Measurements from ENCODE around the gene GUCY2C.

The GUCY2C gene

DNA sequence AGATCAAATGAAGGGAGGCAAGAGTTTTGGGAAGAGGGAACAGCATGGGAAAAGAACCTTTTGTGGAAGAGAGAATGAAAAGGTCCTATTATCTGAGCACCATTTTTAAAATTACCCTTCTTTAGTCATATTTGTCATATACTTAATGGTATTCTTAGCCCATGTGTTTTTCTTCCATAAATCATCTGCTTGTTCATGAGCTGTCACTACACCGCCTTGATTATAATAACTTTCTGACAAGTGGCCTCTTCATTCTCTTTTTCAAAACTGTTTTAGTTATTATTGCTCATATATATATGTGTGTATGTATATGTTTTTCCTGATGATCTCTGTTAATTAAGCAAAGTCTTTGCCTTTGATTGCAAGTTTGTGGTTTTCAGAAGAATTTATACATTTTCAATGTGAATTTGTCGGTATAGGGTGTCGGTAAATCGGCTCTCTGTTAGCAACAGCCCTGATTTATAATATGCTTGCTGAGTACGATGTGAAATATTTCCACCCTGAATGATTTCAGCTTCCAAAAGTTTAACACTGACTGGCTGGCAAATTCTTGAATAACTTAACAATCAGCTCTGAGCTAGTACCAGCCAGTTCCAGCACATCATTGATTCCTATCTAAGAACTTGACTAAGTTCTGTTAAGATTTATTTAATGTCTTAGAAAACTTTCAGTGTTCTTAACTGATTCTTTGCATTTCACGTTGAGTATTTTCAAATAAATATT is 49.2 kb downstream of the GUCY2C start:
- Histone ChIP-seq H3K4me3 (ENCODE audit: low read depth in 1 of 2, low read length in 2 of 2) (no peak overlapping the region), H3K27me3 (ENCODE audit: insufficient read depth, low read length, poor library complexity) (peaks cover 26% of the 10 kb centered on the region), H2AFZ (ENCODE audit: low read depth, low read length) (no peak overlapping the region), H4K20me1 (ENCODE audit: insufficient read depth, low read length) (no peaks in the 10 kb centered on the region), H3K36me3 (ENCODE audit: insufficient read depth, low read length) (no peaks in the 10 kb centered on the region), H3K4me1 (ENCODE audit: insufficient read depth, low read length) (peaks cover 28% of the 10 kb centered on the region), H3K9me3 (ENCODE audit: insufficient read depth, low read length, severe bottlenecking) (no peaks in the 10 kb centered on the region), H3K9ac (ENCODE audit: low read depth, low read length) (no peak overlapping the region), H3K27ac (ENCODE audit: low read length) (no peak overlapping the region), H3K4me2 (ENCODE audit: insufficient read depth, low read length) (no peak overlapping the region), H3K79me2 (ENCODE audit: insufficient read depth, low read length) (no peaks in the 10 kb centered on the region)
- no peak for ATAC-seq (ENCODE audit: insufficient read depth, low read depth)
- DNase-seq: no peak
- no peak for TF ChIP-seq CTCF (IDR thresholded peaks at IDR 0.05; ENCODE audit: borderline replicate concordance, extremely low read depth, low read length, poor library complexity, severe bottlenecking)
- no peak for TF ChIP-seq EZH2 (IDR thresholded peaks at IDR 0.05; ENCODE audit: borderline replicate concordance, low read depth, low read length, severe bottlenecking)

DNA sequence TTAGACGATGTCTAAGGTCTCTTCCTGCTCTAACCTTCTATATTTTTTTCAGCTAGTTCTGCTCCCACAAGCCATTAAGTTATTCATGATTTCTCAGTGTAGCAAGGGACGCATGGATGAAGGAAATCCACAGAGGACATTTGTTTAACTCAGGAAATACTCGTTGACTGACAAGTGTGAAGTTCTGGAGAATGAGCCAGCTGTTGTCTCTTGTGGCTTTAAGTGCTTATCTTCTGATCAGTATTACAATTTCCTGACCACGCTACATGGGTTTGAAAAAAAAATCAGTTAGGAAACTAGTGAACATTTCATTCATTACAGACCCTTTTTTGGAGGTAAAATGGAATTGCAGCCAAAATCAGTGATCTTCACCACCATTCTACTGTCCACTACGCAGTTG is 53.1 kb downstream of the GUCY2C start:
- H3K4me2 ChIP-seq (ENCODE audit: insufficient read depth, low read length): peak overlapping the region; percentile 55
- H3K27me3 ChIP-seq (ENCODE audit: insufficient read depth, low read length, poor library complexity): peaks cover 32% of the 10 kb centered on the region
- H2AFZ ChIP-seq (ENCODE audit: low read depth, low read length): no peak overlapping the region
- no peaks in the 10 kb centered on the region for H4K20me1 ChIP-seq (ENCODE audit: insufficient read depth, low read length)
- ATAC-seq (ENCODE audit: insufficient read depth, low read depth) (peak; percentile 89), DNase-seq (peak; percentile 49)
- H3K9ac ChIP-seq (ENCODE audit: low read depth, low read length): no peak overlapping the region
- no peaks in the 10 kb centered on the region for H3K9me3 ChIP-seq (ENCODE audit: insufficient read depth, low read length, severe bottlenecking)
- H3K4me3 ChIP-seq (ENCODE audit: low read depth in 1 of 2, low read length in 2 of 2): no peak overlapping the region
- TF ChIP-seq CTCF (IDR thresholded peaks at IDR 0.05; ENCODE audit: borderline replicate concordance, extremely low read depth, low read length, poor library complexity, severe bottlenecking) (no peak), EZH2 (IDR thresholded peaks at IDR 0.05; ENCODE audit: borderline replicate concordance, low read depth, low read length, severe bottlenecking) (no peak)
- H3K27ac ChIP-seq (ENCODE audit: low read length): peak overlapping the region; percentile 26; the same call in 1 of the 2 replicates
- H3K4me1 ChIP-seq (ENCODE audit: insufficient read depth, low read length): peaks cover 28% of the 10 kb centered on the region
- H3K79me2 ChIP-seq (ENCODE audit: insufficient read depth, low read length): no peaks in the 10 kb centered on the region
- no peaks in the 10 kb centered on the region for H3K36me3 ChIP-seq (ENCODE audit: insufficient read depth, low read length)

GRCh38 chr12:14638066-14638465 is 58.3 kb downstream of the GUCY2C start:
- peaks cover 8% of the 10 kb centered on the region for H3K4me1 ChIP-seq (ENCODE audit: insufficient read depth, low read length)
- no peaks in the 10 kb centered on the region for H3K79me2 ChIP-seq (ENCODE audit: insufficient read depth, low read length)
- H3K36me3 ChIP-seq (ENCODE audit: insufficient read depth, low read length): no peaks in the 10 kb centered on the region
- DNase-seq (no peak), ATAC-seq (ENCODE audit: insufficient read depth, low read depth) (no peak)
- H2AFZ ChIP-seq (ENCODE audit: low read depth, low read length): no peak overlapping the region
- peaks cover 19% of the 10 kb centered on the region for H3K27me3 ChIP-seq (ENCODE audit: insufficient read depth, low read length, poor library complexity)
- H3K4me2 ChIP-seq (ENCODE audit: insufficient read depth, low read length): no peak overlapping the region
- TF ChIP-seq EZH2 (IDR thresholded peaks at IDR 0.05; ENCODE audit: borderline replicate concordance, low read depth, low read length, severe bottlenecking) (no peak), CTCF (IDR thresholded peaks at IDR 0.05; ENCODE audit: borderline replicate concordance, extremely low read depth, low read length, poor library complexity, severe bottlenecking) (no peak)
- no peak overlapping the region for H3K9ac ChIP-seq (ENCODE audit: low read depth, low read length)
- no peak overlapping the region for H3K27ac ChIP-seq (ENCODE audit: low read length)
- H4K20me1 ChIP-seq (ENCODE audit: insufficient read depth, low read length): no peaks in the 10 kb centered on the region
- H3K9me3 ChIP-seq (ENCODE audit: insufficient read depth, low read length, severe bottlenecking): peaks cover 3% of the 10 kb centered on the region
- no peak overlapping the region for H3K4me3 ChIP-seq (ENCODE audit: low read depth in 1 of 2, low read length in 2 of 2)
